ENCODE data around the gene SORL1-AS1.

Gene SORL1-AS1

GRCh38 chr11:121478895-121479697 lies 26.3 kb upstream of the SORL1-AS1 start:
- no peaks in the 10 kb centered on the region for H3K9me3 ChIP-seq (ENCODE audit: insufficient read depth, low read length)
- no peak overlapping the region for H2AFZ ChIP-seq (ENCODE audit: low read depth, low read length)
- H3K27ac ChIP-seq (ENCODE audit: low read length): no peak overlapping the region
- no peak overlapping the region for H3K4me3 ChIP-seq (ENCODE audit: low read length)
- H3K9ac ChIP-seq (ENCODE audit: low read length): no peak overlapping the region
- H4K20me1 ChIP-seq (ENCODE audit: insufficient read depth, low read length): peaks cover 84% of the 10 kb centered on the region
- no peak overlapping the region for H3K4me2 ChIP-seq (ENCODE audit: low read length)
- TF ChIP-seq, protein P1, sequence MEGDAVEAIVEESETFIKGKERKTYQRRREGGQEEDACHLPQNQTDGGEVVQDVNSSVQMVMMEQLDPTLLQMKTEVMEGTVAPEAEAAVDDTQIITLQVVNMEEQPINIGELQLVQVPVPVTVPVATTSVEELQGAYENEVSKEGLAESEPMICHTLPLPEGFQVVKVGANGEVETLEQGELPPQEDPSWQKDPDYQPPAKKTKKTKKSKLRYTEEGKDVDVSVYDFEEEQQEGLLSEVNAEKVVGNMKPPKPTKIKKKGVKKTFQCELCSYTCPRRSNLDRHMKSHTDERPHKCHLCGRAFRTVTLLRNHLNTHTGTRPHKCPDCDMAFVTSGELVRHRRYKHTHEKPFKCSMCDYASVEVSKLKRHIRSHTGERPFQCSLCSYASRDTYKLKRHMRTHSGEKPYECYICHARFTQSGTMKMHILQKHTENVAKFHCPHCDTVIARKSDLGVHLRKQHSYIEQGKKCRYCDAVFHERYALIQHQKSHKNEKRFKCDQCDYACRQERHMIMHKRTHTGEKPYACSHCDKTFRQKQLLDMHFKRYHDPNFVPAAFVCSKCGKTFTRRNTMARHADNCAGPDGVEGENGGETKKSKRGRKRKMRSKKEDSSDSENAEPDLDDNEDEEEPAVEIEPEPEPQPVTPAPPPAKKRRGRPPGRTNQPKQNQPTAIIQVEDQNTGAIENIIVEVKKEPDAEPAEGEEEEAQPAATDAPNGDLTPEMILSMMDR (IDR thresholded peaks at IDR 0.05; ENCODE audit: low read depth, low read length): no peak
- TF ChIP-seq EZH2phosphoT487 (IDR thresholded peaks at IDR 0.05; ENCODE audit: low read depth): no peak
- H3K4me1 ChIP-seq (ENCODE audit: low read length): peaks cover 11% of the 10 kb centered on the region
- H3K27me3 ChIP-seq (ENCODE audit: low read depth, low read length): no peaks in the 10 kb centered on the region
- H3K36me3 ChIP-seq (replicated peaks; ENCODE audit: low read depth, low read length): peaks cover 70% of the 10 kb centered on the region
- H3K79me2 ChIP-seq (ENCODE audit: low read length): peaks cover 72% of the 10 kb centered on the region

DNA sequence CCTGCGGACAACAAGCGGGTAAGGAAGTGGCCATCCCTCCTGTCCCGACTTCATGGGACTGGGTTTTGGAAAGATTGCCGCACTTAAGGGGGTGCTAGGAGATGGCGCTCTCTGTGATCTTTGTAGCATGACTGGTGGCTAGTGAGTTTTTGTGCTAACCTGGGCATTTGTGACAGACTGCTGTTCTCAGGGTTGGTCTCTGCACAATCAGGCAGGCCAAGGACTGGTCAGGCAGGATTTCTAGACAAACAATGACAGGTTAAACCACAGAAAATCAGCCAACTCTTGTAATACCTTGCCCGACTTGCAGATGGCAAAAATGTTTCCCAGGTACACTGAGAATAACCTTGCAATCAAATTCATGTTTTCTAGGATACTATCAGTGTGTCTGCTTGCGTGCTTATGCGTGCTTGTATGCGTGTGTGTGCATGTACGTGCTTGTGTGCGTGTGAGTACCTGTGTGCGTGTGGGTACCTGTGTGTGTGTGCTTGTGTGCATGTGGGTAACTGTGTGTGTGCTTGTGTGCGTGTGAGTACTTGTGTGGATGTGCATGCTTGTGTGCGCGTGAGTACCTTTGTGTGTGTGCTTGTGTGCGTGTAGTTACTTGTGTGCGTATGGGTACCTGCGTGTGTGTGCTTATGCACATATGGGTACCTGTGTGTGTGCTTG lies 25.6 kb upstream of the SORL1-AS1 start:
- no peaks in the 10 kb centered on the region for H3K9me3 ChIP-seq (ENCODE audit: insufficient read depth, low read length)
- no peak overlapping the region for H3K27ac ChIP-seq (ENCODE audit: low read length)
- H3K4me2 ChIP-seq (ENCODE audit: low read length): no peak overlapping the region
- TF ChIP-seq, protein P1 (IDR thresholded peaks at IDR 0.05; ENCODE audit: low read depth, low read length): no peak
- TF ChIP-seq EZH2phosphoT487 (IDR thresholded peaks at IDR 0.05; ENCODE audit: low read depth): no peak
- H3K27me3 ChIP-seq (ENCODE audit: low read depth, low read length): no peaks in the 10 kb centered on the region
- no peak overlapping the region for H2AFZ ChIP-seq (ENCODE audit: low read depth, low read length)
- peaks cover 82% of the 10 kb centered on the region for H4K20me1 ChIP-seq (ENCODE audit: insufficient read depth, low read length)
- peaks cover 67% of the 10 kb centered on the region for H3K36me3 ChIP-seq (replicated peaks; ENCODE audit: low read depth, low read length)
- no peak overlapping the region for H3K9ac ChIP-seq (ENCODE audit: low read length)
- H3K4me3 ChIP-seq (ENCODE audit: low read length): no peak overlapping the region
- H3K79me2 ChIP-seq (ENCODE audit: low read length): peaks cover 70% of the 10 kb centered on the region
- peaks cover 11% of the 10 kb centered on the region for H3K4me1 ChIP-seq (ENCODE audit: low read length)

GRCh38 chr11:121476379-121477032 lies 23.7 kb upstream of the SORL1-AS1 start:
- Histone ChIP-seq H3K4me1 (ENCODE audit: low read length) (no peaks in the 10 kb centered on the region), H3K27ac (ENCODE audit: low read length) (no peak overlapping the region)

More at GRCh38 chr11:121476379-121477032, 23.7 kb upstream of the SORL1-AS1 start:
- Histone ChIP-seq H3K4me2 (ENCODE audit: low read length) (no peak overlapping the region), H3K36me3 (replicated peaks; ENCODE audit: low read depth, low read length) (peaks cover 63% of the 10 kb centered on the region), H2AFZ (ENCODE audit: low read depth, low read length) (no peak overlapping the region), H3K79me2 (ENCODE audit: low read length) (peaks cover 71% of the 10 kb centered on the region), H3K9ac (ENCODE audit: low read length) (no peak overlapping the region), H3K9me3 (ENCODE audit: insufficient read depth, low read length) (no peaks in the 10 kb centered on the region), H3K4me3 (ENCODE audit: low read length) (no peak overlapping the region), H4K20me1 (ENCODE audit: insufficient read depth, low read length) (peaks cover 83% of the 10 kb centered on the region), H3K27me3 (ENCODE audit: low read depth, low read length) (no peaks in the 10 kb centered on the region)
- TF ChIP-seq EZH2phosphoT487 (IDR thresholded peaks at IDR 0.05; ENCODE audit: low read depth): no peak
- TF ChIP-seq, protein P1 (IDR thresholded peaks at IDR 0.05; ENCODE audit: low read depth, low read length): no peak

All from OCI-LY3 (cell line).